Fibroblast of villous mesenchyme (primary cell): ENCODE data around the gene STXBP6. TPM values are rescaled to one million over a fixed set of nuclear protein-coding genes. Genes with fewer than 3 reads are reported as not detected.
A peak's percentile ranks its signal among the peaks of the same experiment; 100 is the strongest.

Experiments used
- DNase-seq: peaks from one replicate; pipeline ENCODE4 v3.0.0-alpha.2; 2010; ENCODE audit warnings: low read depth
- H3K4me3 ChIP-seq: 2 replicates; pipeline ENCODE4 v1.5.1; 2011; ENCODE audit warnings: low read depth, mild to moderate bottlenecking, low read length
- total RNA-seq: library from RNA; depleted of rRNA; stranded (reverse); fragments of >200 nt; gene quantifications from 2 replicates; pipeline ENCODE4 v1.2.3, GENCODE V29; 2012
- TF ChIP-seq, protein P1 (sequence below): IDR thresholded peaks from 2 replicates; pipeline ENCODE4 v1.5.1; 2012; ENCODE audit warnings: low read depth, mild to moderate bottlenecking, low read length; ENCODE audit not compliant: insufficient read depth

The STXBP6 gene
- total RNA-seq, 1 donor: 4.7 TPM

DNA sequence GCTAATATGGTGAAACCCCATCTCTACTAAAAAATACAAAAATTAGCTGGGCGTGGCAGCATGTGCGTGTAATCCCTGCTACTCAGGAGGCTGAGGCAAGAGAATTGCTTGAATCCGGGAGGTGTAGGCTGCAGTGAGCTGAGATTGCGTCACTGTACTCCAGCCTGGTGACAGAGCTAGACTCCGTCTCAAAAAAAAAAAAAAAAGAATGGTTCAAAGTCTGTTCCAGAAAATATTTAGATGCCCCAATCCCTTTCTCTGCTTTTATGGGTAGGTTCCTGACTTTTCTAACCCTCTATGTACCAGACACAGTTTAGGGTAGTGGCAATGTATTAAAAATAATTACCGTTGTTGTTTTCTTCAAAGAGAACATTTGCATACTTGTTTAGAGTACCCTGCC lies 161.4 kb downstream of the STXBP6 start:
- peak; percentile 40 for DNase-seq
- TF ChIP-seq, protein P1, sequence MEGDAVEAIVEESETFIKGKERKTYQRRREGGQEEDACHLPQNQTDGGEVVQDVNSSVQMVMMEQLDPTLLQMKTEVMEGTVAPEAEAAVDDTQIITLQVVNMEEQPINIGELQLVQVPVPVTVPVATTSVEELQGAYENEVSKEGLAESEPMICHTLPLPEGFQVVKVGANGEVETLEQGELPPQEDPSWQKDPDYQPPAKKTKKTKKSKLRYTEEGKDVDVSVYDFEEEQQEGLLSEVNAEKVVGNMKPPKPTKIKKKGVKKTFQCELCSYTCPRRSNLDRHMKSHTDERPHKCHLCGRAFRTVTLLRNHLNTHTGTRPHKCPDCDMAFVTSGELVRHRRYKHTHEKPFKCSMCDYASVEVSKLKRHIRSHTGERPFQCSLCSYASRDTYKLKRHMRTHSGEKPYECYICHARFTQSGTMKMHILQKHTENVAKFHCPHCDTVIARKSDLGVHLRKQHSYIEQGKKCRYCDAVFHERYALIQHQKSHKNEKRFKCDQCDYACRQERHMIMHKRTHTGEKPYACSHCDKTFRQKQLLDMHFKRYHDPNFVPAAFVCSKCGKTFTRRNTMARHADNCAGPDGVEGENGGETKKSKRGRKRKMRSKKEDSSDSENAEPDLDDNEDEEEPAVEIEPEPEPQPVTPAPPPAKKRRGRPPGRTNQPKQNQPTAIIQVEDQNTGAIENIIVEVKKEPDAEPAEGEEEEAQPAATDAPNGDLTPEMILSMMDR: no peak
- H3K4me3 ChIP-seq: no peak overlapping the region

GRCh38 chr14:24887623-24888304 lies 162.2 kb downstream of the STXBP6 start:
- DNase-seq: no peak
- no peak overlapping the region for H3K4me3 ChIP-seq
- TF ChIP-seq, protein P1: no peak

GRCh38 chr14:24885410-24885913 lies 164.5 kb downstream of the STXBP6 start:
- H3K4me3 ChIP-seq: no peak overlapping the region
- TF ChIP-seq, protein P1: no peak
- no peak for DNase-seq

DNA sequence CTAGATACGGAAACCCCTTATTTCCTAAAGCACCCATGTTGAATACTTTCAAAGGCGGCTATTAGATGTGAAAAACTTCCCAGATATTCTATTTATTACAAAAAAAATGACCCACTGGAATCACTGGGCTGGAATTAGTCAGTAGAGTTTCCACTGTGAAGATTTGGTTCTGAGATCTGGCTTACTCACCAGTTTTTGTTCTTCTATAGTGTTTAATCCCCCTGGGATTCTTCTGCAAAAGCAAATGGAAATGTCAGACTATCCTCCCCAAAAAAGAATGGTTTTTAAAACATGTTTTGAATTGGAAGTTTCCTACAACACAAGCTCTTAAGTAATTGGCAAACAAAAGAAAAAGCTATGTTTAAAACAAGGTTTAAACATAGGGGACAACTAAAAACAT lies 166.4 kb downstream of the STXBP6 start:
- no peak overlapping the region for H3K4me3 ChIP-seq
- TF ChIP-seq, protein P1: no peak
- no peak for DNase-seq

DNA sequence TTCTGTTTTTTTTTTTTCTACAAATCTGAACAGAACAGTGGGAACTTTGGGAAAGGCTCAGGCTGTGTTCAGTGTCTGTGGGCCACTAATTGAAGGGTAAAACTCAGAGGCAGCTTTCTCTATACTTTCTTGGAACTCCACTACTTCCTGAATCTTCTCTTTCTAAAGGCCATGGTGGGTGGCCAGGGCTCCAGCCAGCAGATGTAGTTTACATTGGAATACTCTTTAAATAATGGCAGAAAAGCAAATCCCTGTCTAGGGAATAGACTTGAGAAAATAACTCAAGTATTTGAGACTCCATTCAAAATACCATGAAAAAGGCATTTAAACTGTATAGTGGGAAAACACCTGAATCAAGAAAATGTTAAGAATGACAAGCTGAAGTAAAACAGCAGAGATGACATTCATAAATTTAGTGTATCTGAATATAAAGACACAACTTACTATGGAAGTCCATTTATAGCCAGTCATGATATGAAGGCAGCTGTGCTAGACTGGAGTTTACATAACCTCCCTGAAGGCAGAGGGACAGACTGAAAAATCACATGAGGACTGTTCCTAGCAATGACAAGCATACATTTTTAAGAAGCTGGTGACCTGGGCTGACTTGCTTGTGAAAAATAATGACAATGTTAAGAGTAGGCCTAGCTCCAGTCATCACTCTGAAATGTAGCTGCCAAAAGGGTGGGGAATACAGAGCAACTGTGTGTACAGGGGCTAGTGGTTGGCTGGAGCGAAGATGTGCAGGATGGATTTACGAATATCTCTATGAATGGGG lies 168.6 kb downstream of the STXBP6 start:
- DNase-seq: no peak
- H3K4me3 ChIP-seq: no peak overlapping the region
- TF ChIP-seq, protein P1: no peak

DNA sequence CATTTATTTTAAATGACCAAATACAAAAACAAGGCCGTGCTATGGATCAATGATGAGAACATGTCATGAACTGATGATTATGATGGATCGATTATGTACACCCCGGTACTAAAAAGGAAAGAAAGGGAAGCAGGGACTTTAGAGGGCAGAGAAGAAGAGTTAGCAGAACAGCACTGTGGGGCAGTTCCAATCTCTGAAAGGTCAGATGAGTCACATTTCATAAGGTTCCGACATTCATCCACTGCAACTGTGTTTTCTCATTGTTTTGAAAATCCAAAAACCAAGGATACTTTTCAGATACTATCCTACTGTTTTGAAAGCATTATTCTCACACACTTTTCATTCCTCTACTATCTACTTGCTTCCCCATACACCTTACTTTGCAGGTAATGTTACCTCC lies 169.3 kb downstream of the STXBP6 start:
- DNase-seq: no peak
- TF ChIP-seq, protein P1: no peak
- H3K4me3 ChIP-seq: no peak overlapping the region
